KMS-11 (cell line): ENCODE data around the gene DSCAML1.

Experiments used
- H2AFZ ChIP-seq: fragments of 200-600 bp; sonication (generic); 2 replicates; pipeline ENCODE4 v1.6.1; 2016; ENCODE audit warnings: antibody characterized with exemption, mixed run types, low read depth
- H3K27ac ChIP-seq: fragments of 200-600 bp; sonication (generic); 2 replicates; pipeline ENCODE4 v1.6.1; 2016; ENCODE audit warnings: mild to moderate bottlenecking, mixed run types
- H3K27me3 ChIP-seq: fragments of 200-600 bp; sonication (generic); 2 replicates; pipeline ENCODE4 v1.6.1; 2017; ENCODE audit warnings: mild to moderate bottlenecking, low read depth, mixed run types, moderate library complexity; ENCODE audit not compliant: insufficient read depth
- H3K36me3 ChIP-seq: fragments of 200-600 bp; sonication (generic); 2 replicates; pipeline ENCODE4 v1.6.1; 2017; ENCODE audit warnings: mild to moderate bottlenecking, mixed run types; ENCODE audit not compliant: insufficient read depth
- H3K4me1 ChIP-seq: fragments of 200-600 bp; sonication (generic); 2 replicates; pipeline ENCODE4 v1.6.1; 2016; ENCODE audit warnings: mild to moderate bottlenecking, low read depth, mixed run types; ENCODE audit not compliant: poor library complexity, severe bottlenecking
- H3K4me2 ChIP-seq: fragments of 200-600 bp; sonication (generic); 2 replicates; pipeline ENCODE4 v1.7.0; 2016; ENCODE audit warnings: mild to moderate bottlenecking, mixed run types
- H3K4me3 ChIP-seq: fragments of 200-600 bp; sonication (generic); IDR thresholded peaks from 2 replicates; pipeline ENCODE4 v1.6.1; 2017; ENCODE audit warnings: low read depth, low read length, mixed read lengths; ENCODE audit not compliant: insufficient read depth
- H3K79me2 ChIP-seq: fragments of 200-600 bp; sonication (generic); 2 replicates; pipeline ENCODE4 v1.6.1; 2016; ENCODE audit warnings: low read depth, mixed run types; ENCODE audit not compliant: insufficient read depth
- H3K9ac ChIP-seq: fragments of 200-600 bp; sonication (generic); 2 replicates; pipeline ENCODE4 v1.6.1; 2016; ENCODE audit warnings: mild to moderate bottlenecking, mixed run types
- H4K20me1 ChIP-seq: fragments of 200-600 bp; sonication (generic); 2 replicates; pipeline ENCODE4 v1.6.1; 2016; ENCODE audit warnings: mild to moderate bottlenecking, mixed run types; ENCODE audit not compliant: insufficient read depth
- CTCF ChIP-seq: fragments of 200-600 bp; sonication (generic); conservative IDR thresholded peaks from 2 replicates; pipeline ENCODE4 v1.6.1; 2017; ENCODE audit warnings: low read depth, mild to moderate bottlenecking, antibody characterized with exemption, low read length, moderate library complexity, mixed read lengths

DSCAML1 gene

GRCh38 chr11:117426297-117426685 is 370.7 kb downstream of the DSCAML1 start:
- Histone ChIP-seq H3K79me2 (no peaks in the 10 kb centered on the region), H3K36me3 (no peaks in the 10 kb centered on the region), H3K4me1 (no peaks in the 10 kb centered on the region), H3K9ac (no peak overlapping the region), H3K27me3 (no peaks in the 10 kb centered on the region), H3K4me3 (no peak overlapping the region), H4K20me1 (no peaks in the 10 kb centered on the region), H3K27ac (no peak overlapping the region), H2AFZ (no peak overlapping the region), H3K4me2 (no peak overlapping the region)
- peak; percentile 89 for TF ChIP-seq CTCF

- no peak overlapping the region for H3K9ac ChIP-seq
- TF ChIP-seq CTCF, result no peak
- H4K20me1 ChIP-seq, result no peaks in the 10 kb centered on the region
- no peaks in the 10 kb centered on the region for H3K36me3 ChIP-seq
- H3K4me1 ChIP-seq, result no peaks in the 10 kb centered on the region
- no peaks in the 10 kb centered on the region for H3K79me2 ChIP-seq
- no peak overlapping the region for H3K4me2 ChIP-seq
- no peak overlapping the region for H3K27ac ChIP-seq
- H2AFZ ChIP-seq, result no peak overlapping the region
- no peak overlapping the region for H3K4me3 ChIP-seq
- no peaks in the 10 kb centered on the region for H3K27me3 ChIP-seq
These were observed 371.2 kb downstream of the DSCAML1 start for GRCh38 chr11:117425679-117426296.

- Histone ChIP-seq H2AFZ (no peak overlapping the region), H3K4me1 (no peaks in the 10 kb centered on the region), H3K4me2 (no peak overlapping the region), H3K9ac (no peak overlapping the region), H3K27ac (no peak overlapping the region), H3K4me3 (no peak overlapping the region), H3K27me3 (no peaks in the 10 kb centered on the region), H4K20me1 (no peaks in the 10 kb centered on the region), H3K79me2 (no peaks in the 10 kb centered on the region), H3K36me3 (no peaks in the 10 kb centered on the region)
- no peak for TF ChIP-seq CTCF
These were observed 372.2 kb downstream of the DSCAML1 start for GRCh38 chr11:117424781-117425180.

DNA sequence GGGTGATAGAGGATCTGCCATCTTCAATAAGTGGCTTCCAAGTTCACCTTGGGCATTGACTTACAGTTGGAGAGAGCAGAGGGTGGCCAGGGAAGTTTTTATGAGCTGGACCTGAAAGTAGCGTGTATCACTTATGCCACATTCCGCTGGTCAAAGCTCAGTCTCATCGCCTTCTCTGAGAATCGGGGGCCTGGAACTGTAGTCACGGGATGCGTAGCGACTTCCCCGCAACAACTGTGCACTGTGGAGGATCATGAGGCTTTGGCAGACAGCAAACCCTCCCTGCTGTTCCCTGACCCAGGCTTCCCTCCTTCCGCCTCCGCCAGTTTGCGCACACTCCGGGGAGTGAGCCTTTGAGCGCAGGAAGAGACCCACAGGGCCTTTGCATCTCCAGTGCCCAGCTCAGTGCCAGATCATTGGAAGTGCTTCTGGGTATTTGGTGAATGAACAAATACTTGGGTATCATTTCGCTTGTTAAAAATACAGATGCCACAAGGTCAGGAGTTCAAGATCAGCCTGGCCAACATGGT is 373.9 kb downstream of the DSCAML1 start:
- Histone ChIP-seq H3K4me2 (no peak overlapping the region), H2AFZ (no peak overlapping the region), H3K4me3 (no peak overlapping the region), H3K36me3 (no peaks in the 10 kb centered on the region), H3K9ac (no peak overlapping the region), H3K27me3 (no peaks in the 10 kb centered on the region), H3K4me1 (no peaks in the 10 kb centered on the region), H3K27ac (no peak overlapping the region), H3K79me2 (no peaks in the 10 kb centered on the region), H4K20me1 (no peaks in the 10 kb centered on the region)
- TF ChIP-seq CTCF, result no peak
